Activated naive CD4-positive, alpha-beta T cell treated with Interleukin-2 at 50 U/mL for 16 hours (primary cell): Measurements from ENCODE around the gene PLA2G4C.
"Not testable (repeated sequence)": the region's sequence is repeated elsewhere in the genome, so short reads cannot be mapped to it uniquely, and the experiment has no call there.

Experiments
- DNase-seq: peaks from one replicate; pipeline ENCODE4 v3.0.0-alpha.2; 2020

PLA2G4C gene

DNA sequence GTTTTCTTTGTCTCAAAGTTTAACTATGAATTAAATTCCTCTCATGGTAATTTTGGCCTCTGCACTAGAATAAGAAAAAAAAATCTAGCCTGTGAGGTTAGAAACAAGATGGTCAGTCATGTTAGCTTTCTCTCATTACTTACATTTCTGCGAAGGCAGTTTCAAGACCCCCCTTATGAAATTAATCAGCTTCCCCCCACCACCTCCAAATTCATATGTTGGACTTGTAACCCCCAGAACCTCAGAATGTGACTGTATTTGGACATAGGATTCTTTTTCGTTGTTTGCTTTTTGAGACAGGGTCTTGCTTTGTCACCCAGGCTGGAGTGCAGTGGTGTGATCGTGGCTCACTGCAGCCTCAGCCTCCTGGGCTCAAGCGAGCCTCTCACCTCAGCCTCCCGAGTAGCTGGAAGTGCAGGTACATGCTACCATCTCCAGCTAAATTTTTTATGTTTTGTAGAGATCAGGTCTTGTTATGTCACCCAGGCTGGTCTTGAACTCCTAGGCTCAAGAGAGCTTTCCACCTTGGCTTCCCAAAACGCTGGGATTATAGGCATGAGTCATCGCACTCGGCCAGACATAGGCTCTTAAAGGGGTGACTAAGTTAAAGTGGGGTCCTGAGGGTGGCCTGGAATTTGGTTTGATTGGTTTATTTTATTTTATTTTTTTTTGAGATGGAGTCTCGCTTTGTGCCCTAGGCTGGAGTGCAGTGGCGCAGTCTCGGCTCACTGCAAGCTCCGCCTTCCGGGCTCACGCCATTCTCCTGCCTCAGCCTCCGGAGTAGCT is 1.4 kb downstream of the PLA2G4C start:
- DNase-seq: no peak

DNA sequence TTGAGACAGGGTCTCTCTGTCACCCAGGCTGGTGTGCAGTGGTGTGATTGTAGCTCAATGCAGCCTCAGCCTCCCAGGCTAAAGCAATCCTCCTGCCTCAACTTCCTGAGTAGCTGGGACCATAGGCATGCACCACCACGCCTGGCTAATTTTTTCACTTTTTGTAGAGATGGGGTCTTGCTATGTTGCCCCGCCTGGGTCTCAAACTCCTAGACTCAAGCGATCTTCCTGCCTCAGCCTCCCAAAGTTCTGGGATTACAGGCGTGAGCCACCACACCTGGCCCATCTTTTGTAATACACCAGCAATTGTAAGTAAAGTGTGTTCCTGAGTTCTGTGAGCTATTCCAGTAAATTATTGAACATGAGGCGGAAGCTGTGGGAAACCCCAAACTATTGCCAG is 6.7 kb downstream of the PLA2G4C start:
- no peak for DNase-seq

GRCh38 chr19:48102870-48103751 is 7.5 kb downstream of the PLA2G4C start:
- DNase-seq: peak; percentile 28

- no peak for DNase-seq
These were observed 14.9 kb downstream of the PLA2G4C start for GRCh38 chr19:48095612-48096175.

DNA sequence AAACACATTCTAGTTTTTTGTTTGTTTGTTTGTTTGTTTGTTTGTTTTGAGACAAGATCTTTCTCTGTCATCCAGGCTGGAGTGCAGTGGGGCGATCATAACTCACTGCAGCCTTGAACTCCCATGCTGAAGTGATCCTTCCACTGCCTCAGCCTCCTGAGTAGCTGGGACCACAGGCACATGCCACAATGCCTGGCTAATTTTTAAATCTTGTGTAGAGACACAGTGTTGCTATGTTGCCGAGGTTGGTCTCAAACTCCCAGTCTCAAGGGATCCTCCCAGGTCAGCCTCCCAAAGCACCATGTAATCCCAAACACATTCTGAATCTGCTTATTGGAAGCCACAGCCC is 15.8 kb downstream of the PLA2G4C start:
- no peak for DNase-seq

DNA sequence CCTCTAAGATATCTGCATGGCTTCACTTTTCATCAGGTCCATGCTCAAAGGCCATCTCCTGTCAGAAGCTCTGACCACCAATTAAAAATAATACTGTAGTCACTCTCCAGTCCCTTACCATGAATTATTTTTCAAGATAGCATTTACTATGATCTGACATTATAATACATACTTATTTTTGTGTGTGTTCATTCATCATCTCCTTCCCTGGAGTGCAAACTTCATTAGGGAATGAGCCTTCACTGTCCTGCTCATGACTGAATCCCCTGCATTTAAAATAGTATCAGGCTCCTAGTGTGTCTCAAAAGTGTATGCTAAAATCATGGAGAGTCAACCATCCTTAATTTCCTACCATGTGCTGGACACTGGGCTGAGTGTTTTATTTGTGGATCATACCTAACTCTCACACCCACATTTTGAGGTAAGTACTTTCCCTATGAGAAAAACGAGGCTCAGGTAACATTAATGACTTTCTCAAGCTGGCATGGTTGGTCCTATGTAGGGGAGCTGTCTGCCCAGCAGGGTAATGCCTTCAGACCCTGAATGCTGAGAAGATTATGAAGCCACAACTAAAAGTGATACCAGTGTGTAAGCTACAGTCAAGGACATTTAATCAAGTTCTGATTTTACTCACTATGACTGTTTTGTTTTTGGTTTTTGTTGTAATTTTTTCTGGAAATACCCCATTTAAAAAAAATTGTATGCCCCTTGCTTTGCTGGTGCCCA is 16.3 kb downstream of the PLA2G4C start:
- DNase-seq: no peak

DNA sequence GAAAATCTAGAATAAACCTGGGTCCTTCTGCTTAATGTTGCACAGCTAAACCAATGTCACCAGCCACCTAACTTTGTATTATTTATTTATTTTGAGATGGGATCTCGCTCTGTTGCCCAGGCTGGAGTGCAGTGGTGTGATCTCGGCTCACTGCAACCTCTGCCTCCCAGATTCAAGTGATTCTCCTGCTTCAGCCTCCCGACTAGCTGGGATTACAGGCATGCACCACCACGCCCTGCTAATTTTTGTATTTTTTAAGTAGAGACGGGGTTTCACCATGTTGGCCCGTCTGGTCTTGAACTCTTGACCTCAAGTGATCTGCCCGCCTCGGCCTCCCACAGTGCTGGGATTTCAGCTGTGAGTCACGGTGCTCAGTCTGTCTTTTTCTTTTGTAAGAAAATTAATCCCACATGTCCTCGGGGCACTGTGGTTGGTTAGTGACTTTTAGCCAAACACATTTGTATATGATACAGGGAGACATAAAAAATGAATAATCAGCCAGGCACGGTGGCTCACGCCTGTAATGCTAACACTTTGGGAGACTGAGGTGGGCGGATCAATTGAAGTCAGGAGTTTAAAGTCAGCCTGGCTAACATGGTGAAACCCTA is 19.4 kb downstream of the PLA2G4C start:
- not testable (repeated sequence) for DNase-seq

GRCh38 chr19:48090281-48090802 is 20.3 kb downstream of the PLA2G4C start:
- DNase-seq: no peak

GRCh38 chr19:48088991-48089390 is 21.6 kb downstream of the PLA2G4C start:
- DNase-seq: not testable (repeated sequence)

GRCh38 chr19:48085904-48086864 is 24.4 kb downstream of the PLA2G4C start:
- DNase-seq: no peak

DNA sequence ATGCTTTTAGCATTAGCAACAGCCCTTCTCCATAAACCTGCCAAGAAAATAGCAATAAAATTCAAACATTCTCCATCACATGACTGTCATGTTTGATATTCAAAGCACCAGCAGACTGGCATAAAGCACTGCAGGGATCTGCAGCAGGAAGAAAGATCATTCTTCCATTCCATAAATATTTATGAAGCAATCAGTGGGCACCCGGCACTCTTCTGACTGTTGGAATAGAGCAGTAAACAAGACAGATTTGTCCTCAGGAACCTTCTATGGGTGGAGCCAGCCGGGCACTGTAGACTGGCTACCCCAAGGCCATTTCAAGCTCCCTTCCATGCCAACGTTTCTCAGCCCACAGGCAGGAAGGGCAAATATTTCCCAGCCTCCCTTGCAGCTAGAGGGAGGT is 25.5 kb downstream of the PLA2G4C start:
- DNase-seq: no peak

- no peak for DNase-seq
These were observed 29.5 kb downstream of the PLA2G4C start for GRCh38 chr19:48081106-48081505.

DNA sequence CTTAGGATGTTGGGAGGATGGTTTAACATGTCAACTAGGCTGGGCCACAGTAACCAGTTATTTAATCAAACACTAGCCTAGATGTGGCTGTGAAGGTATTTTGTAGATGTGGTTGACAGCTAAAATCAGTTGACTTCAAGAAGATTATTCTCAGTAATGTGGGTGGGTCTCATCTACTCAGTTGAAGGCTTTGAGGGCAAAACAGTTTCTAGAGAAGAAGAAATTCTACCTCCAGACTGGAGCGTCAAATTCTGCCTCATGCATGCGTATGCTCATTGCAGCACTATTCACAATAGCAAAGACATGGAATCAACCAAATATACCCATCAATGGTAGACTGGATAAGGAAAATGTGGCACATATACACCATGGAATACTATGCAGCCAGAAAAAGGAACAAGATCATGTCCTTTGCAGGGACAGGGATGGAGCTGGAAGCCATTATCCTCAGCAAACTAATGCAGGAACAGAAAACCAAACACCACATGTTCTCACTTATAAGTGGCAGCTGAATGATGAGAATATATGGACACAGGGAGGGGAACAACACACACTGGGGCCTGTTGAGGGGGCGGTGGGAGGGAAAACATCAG is 40.3 kb downstream of the PLA2G4C start:
- DNase-seq: not testable (repeated sequence)

DNA sequence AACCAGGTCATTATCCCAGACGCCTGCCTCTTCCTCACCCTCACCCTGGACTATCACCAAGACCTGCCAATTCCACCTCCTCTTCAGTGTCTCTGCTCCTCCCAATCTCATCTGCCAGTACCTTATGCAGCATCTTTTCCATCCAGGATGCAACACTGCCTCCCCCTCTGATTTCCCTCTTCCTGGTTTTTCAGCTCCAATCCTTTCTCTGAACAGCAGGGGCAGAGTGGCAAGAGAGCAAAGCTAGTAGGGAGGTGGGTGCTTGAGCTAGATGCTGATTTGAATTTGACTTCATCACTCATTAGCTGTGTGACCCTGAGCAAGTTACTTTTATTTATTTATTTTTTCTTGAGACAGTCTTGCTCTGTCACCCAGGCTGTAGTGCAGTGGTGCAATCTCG is 41.2 kb downstream of the PLA2G4C start:
- no peak for DNase-seq

GRCh38 chr19:48064509-48064908 is 46.1 kb downstream of the PLA2G4C start:
- no peak for DNase-seq

GRCh38 chr19:48061401-48062344 is 48.9 kb downstream of the PLA2G4C start:
- no peak for DNase-seq

DNA sequence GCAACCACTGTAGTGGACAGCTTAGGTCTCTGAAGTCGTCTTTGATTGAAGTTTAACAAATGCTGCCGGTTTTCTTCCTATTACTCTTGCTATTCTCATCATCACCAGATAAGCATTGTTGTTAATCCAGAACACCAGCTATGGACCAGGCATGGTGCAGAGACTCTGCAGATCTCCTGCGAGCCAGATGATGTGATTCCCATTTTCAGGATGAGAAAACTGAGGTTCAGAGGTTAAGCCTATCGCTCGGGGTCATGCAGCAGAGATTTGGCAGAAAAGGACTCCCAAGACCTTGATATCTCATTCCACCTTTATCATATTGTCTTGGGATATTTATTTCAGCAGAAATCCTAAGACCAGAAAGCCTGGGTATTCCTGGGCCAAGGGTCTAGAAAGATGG is 50.2 kb downstream of the PLA2G4C start:
- DNase-seq: no peak

DNA sequence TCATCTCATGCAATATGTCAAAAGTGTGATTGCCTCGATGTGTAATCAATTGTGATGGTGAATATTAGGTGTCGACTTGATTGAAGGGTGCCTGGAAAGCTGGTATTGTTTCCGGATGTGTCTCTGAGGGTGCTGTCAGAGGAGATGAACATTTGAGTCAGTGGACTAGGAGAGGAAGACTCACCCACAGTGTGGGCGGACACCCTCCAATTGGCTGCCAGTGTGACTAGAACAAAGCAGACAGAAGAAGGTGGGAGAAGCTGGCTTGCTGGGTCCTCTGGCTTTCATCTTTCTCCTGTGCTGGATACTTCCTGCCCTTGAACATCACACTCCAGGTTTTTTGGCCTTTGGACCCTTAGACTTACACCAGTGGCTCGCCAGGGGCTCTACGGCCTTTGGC is 51.3 kb downstream of the PLA2G4C start:
- no peak for DNase-seq

- DNase-seq: no peak
These were observed 56.8 kb downstream of the PLA2G4C start for GRCh38 chr19:48053856-48054255.

DNA sequence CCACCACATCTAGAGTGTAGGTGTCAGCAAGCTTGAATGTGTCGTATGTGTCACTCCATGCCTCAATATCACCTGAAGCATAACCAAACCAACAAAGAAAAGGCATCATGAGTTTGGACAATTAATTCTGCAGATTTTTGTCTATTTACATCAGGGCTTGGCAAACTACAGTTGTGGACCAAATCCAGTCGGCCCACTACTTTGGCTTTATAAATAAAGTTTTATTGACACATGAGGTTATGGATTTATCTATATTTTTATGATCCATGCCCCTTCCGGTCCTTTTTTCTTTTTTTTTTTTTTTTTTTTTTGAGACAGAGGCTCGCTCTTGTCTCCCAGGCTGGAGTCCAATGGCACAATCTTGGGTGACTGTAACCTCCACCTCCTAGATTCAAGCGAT is 57.5 kb downstream of the PLA2G4C start:
- no peak for DNase-seq
